Activated naive CD4-positive, alpha-beta T cell treated with anti-CD3 and anti-CD28 coated beads, Interleukin-2, amount 50 U/mL, for 16 hours (primary cell): ENCODE data around the gene FERMT1.
"Not testable (repeated sequence)": the region's sequence is repeated elsewhere in the genome, so short reads cannot be mapped to it uniquely, and the experiment has no call there.

Source experiments
- DNase-seq: peaks from one replicate; pipeline ENCODE4 v3.0.0-alpha.2; 2020

Gene FERMT1

DNA sequence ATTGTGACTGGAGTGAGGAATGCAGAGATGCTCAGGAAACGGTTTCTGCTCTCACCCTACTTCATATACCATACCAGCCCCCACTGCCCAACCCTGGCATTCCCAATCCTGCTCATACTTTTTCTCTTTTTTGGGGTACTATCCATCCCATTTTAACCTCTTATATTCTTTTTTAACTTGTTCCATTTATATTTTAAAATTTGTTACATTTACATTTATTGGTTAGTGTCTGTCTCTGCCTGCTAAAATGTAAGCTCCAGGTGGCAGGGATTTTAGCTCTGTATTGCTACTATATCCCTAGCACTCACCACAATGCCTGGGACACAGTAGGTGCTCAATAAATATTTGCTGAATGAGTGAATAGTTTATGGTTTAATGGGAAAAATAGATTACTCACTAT is 8.1 kb downstream of the FERMT1 start:
- no peak for DNase-seq

GRCh38 chr20:6113951-6114350 is 8.9 kb downstream of the FERMT1 start:
- DNase-seq = no peak

DNA sequence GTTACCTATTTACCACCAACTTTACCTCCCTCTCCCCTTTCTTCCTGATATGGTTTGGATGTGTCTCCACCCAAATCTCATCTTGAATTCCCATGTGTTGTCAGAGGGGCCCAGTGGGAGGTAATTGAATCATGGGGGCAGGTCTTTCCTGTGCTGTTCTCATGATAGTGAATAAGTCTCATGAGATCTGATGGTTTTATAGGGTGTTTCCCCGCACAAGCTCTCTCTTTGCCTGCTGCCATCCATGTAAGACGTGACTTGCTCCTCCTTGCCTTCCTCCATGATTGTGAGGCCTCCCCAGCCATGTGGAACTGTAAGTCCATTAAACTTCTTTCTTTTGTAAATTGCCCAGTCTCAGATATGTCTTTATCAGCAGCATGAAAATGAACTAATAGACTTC is 9.9 kb downstream of the FERMT1 start:
- DNase-seq = not testable (repeated sequence)

GRCh38 chr20:6108330-6108729 is 14.5 kb downstream of the FERMT1 start:
- DNase-seq = no peak

DNA sequence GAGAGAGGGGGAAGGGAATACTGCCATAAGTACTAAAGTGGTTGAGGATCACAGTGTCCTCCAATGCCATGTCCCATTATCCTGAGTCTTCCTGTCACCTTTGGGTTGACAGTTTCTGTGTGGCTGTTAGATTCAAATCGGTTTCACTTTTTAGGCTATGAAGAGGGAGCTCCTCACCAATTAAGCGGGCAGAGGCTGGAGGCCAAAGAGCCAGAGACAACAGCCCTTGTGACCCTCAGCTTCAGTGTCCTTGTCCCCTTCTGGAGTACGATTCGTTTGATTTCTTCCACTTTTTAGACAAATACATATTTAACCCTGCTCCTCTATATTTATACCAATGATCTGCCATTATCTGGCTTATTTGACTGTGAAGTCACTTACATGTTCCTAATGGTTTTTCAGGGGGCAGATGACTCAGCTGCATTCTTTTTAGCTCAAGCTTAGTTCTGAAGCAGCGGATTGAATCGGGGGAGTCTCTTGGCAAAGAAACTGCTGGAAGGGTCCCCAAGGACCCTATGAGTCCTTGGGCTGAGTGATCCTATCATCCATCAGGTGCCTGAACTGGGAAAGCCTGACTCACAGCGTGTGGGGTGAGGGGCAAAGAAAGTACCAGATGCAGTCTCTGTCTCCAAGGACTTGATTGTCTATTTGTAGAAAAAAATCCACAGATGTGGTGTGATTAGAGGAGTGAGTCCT is 18.2 kb downstream of the FERMT1 start:
- no peak for DNase-seq

DNA sequence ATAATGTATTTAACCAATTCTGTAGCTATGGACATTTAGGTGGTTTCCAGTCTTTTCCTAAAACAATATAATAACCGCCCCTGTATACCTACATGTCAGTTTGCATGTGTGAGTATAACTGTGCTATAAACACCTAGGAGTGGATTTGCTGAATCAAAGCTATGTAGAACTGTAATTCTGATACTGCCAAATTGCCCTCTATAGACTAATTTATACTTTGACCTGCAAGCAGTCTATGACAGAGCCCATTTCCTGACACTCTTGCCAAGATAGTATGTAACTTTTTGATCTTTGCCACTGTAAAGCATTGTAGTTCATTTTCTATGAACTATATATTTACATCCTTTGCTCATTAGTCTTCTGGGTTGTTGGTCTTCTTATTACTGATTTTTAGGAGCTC is 19.5 kb downstream of the FERMT1 start:
- DNase-seq = no peak

DNA sequence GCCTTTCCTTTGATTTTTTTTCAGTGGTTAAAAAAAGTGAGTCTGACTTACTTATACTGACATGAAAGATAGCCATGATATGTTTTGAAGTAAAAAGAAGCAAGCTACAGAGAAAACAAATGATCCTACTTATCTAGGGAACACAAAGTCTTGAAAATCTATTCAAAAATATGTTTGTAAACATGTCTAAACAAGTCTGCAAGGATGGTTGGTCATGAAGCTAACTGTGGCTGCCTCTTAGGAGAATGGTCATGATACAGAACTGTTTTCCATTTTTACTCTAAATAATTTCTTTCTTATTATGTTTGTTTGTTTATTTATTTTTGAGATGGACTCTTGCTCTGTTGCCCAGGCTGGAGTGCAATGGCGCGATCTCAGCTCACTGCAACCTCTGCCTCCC is 21.5 kb downstream of the FERMT1 start:
- DNase-seq = no peak

- DNase-seq = no peak
Measured at GRCh38 chr20:6100246-6100645, 22.6 kb downstream of the FERMT1 start.

DNA sequence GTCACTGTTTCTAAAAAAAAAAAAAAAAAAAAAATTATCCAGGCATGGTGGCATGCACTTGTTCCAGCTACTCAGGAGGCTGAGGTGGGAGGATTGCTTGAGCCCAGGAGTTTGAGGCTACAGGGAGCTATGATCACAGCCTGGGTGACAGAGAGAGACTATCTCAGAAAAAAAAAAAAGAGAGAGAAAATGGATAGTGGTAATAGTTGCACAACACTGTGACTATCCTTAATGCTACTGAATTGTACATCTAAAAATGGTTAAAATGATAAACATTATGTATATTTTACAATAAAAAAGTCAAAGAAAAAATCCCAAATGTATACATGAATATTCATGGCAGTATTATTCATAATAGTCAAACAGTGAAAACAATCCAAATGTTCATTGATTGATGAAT is 23.0 kb downstream of the FERMT1 start:
- DNase-seq = no peak

- DNase-seq = no peak
Measured at GRCh38 chr20:6095409-6095808, 27.4 kb downstream of the FERMT1 start.

DNA sequence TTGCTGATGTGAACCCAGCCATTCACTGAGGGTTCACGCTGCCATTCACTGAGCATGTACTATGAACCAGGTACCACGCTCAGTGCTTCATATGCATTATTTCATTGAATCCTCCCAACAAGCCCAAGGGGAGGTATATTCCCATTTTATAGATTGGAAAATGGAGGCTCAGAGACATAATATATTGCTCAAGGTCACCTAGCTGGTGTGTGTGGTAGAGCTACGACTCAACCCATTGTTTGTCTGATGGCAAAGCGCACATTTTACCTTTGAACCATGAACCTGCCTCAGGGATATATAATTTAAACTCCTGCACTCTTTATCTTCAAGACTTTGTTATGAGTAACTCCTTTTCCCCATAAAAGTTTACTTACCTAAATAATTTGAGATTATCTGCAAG is 28.3 kb downstream of the FERMT1 start:
- DNase-seq = no peak

- DNase-seq = no peak
Measured at GRCh38 chr20:6094063-6094462, 28.8 kb downstream of the FERMT1 start.

DNA sequence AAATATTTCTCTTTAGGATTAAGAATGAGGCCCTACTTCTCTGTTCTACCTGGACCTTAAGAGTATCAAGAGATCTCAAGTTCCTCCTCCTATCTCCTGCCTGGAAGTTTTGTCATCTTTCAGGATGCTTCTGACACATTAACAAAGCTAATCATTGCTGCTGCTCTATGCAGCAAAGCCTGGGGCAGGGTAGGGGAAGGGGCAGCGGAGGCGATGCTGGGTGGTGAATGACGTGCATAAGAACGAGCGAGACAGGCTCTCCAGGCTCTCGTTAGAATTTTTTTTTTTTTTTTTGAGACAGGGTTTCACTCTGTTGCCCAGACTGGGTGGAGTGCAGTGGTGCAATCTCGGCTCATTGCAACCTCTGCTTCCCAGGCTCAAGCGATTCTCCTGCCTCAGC is 31.2 kb downstream of the FERMT1 start:
- DNase-seq = no peak

DNA sequence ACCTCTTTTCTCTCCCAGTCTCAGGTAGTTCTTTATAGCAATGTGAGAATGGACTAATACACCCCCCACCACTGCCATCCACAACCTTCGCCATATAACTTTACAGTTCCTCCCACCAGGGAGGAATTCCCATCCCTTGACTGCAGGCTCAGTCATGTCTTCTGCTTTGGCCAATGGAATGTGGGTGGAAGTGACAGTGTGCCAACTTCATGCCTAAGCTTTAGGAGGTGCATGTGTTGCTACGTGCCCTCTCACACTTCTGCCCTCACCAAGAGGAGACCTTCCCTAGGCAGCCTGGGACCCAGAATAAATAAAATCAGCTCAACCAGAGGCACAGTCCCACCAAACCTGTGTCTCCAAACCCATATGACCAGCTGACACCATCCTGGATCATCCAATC is 36.0 kb downstream of the FERMT1 start:
- no peak for DNase-seq

GRCh38 chr20:6083926-6084325 is 38.9 kb downstream of the FERMT1 start:
- no peak for DNase-seq

GRCh38 chr20:6081236-6081635 is 41.6 kb downstream of the FERMT1 start:
- DNase-seq = no peak

- DNase-seq = no peak
Measured at GRCh38 chr20:6079016-6079415, 43.8 kb downstream of the FERMT1 start.

GRCh38 chr20:6075428-6076219 is 47.2 kb downstream of the FERMT1 start:
- DNase-seq = no peak

DNA sequence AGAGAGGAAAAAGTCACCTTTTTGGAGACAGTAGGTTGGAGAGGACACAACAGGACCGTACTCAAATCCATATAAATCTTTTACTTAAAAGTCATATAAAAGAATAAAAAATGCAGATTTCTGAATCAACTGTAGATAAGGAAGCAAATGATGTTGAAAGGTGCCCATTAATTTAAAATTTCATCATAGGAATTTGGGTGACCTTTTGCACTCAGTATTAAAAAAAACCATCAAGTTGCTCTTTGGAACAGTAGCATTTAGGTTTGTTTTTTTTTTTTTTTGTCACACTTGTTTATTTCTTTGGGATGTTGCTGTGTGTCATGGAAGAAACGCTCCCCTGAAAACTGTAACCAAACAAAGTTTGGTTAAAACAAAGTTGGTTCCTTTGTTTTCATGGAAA is 48.0 kb downstream of the FERMT1 start:
- no peak for DNase-seq

DNA sequence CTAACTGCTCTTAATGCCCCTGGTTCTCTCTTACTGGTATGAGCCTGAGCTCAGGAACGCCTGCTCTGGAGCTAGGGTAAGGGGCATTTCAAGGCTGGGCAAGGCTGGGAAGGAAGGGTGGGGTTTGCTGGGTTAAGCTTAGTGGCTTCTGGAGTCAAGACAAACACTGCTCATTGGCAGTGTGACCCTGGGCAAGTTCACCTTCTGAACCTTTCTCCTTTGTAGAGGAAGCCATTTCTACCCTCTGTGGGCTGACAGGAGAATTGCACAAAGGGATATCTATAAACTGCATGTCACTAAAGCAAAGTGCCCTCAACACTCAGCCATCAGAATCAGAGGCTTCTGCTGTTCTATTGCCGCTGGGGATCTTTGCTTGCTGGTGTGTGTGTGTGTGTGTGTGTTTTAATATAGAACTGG is 48.7 kb downstream of the FERMT1 start:
- DNase-seq = no peak

DNA sequence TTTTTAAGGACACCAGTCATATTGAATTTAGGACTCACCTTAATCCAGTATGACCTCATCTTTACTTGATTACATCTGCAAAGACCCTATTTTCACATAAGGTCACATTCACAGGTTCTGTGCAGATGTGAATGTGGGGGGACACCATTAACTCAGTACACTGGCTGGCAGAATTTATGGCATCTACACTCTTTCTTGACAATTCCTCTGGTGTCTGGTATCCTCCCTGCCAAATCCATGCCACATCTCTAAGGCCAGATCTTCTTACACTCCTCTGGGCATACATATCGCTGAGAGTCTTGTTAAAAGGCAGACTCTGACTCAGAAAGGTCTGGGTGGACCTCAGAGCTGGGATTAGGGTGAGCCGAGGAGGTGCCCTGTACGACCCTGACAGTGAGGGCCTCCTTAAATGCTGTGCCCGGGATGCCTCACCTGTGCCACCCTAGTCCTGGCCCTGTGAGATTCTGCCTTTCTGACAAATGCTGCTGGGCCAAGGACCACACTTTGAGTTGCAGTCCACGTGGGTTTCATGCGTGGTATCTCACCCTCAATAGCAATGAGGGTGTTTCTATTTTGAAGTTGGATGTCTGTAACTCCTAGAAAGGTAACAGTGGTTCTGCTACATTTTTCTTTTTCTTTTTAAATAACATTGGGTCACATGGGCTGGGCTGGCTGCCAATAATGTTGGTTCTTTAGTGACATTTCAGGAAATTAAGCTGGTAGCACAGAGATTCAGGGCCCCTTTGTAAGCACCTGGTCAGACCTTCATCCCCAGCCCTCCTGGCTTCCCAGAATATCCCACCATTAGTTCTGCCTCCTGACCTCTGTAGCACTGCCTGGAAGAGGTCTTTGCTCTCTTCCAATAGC is 51.8 kb downstream of the FERMT1 start:
- no peak for DNase-seq

DNA sequence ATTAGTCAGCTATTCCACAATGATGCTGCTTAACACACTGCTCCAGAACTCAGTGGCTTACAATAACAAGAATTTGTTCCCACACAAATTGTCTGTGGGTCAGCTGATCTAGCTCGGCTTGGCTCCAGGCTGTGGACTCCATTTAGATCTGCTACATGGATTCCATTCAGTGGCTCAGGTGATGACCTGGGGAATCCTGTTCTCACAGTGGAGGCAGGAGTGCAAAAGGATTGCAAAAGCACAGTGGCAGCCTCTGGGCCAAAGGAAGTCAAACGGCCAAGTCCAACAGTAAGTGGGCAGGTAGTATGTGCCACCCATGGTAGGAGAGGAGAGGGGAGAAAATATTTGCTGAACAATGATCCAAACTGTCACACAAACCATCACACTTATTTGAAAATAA is 53.2 kb downstream of the FERMT1 start:
- DNase-seq = no peak

GRCh38 chr20:6067763-6068318 is 55.0 kb downstream of the FERMT1 start:
- DNase-seq = no peak
